Activated naive CD4-positive, alpha-beta T cell treated with anti-CD3 and anti-CD28 coated beads for 36 hours (primary cell): Measurements from ENCODE around the gene NPY4R2. TPM values are rescaled to one million over a fixed set of nuclear protein-coding genes. Genes with fewer than 3 reads are reported as not detected.

Experiments
- total RNA-seq, 2 experiments: library from RNA; stranded (reverse); gene quantifications; one replicate each; pipeline ENCODE4 v1.2.3, GENCODE V29; 2021

The NPY4R2 gene
- total RNA-seq, 2 experiments from 2014 or later, result not detected

Other genes with a start within 250 kb of the NPY4R2 start
- under 1 TPM in 1 of 2 experiments, not detected in 1; 0.07 TPM for gene SYT15B, start 155.1 kb upstream of the NPY4R2 start, total RNA-seq
- not detected for gene FAM25C, start 81.1 kb downstream of the NPY4R2 start, total RNA-seq